IgD-negative memory B cell (primary cell): Measurements from ENCODE around the gene UPF2. TPM values are rescaled to one million over a fixed set of nuclear protein-coding genes. Genes with fewer than 3 reads are reported as not detected.

Source experiments
- H3K27ac Mint-ChIP-seq, 3 donors: one replicate each; pipeline ENCODE4 v1.8.0; 2020 to 2022; ENCODE audit warnings: mild to moderate bottlenecking in 3 of 3, mixed read lengths in 3 of 3, moderate library complexity in 1 of 3
- H3K27me3 Mint-ChIP-seq: one replicate; pipeline ENCODE4 v1.8.0; 2021; ENCODE audit warnings: mixed read lengths
- H3K36me3 Mint-ChIP-seq: one replicate; pipeline ENCODE4 v1.8.0; 2020; ENCODE audit warnings: mild to moderate bottlenecking, mixed read lengths
- H3K4me1 Mint-ChIP-seq, 3 donors: one replicate each; pipeline ENCODE4 v1.8.0; 2020 to 2022; ENCODE audit warnings: mixed read lengths in 3 of 3, mild to moderate bottlenecking in 1 of 3
- H3K4me3 Mint-ChIP-seq, 4 donors: one replicate each; pipeline ENCODE4 v1.8.0; 2020 to 2022; ENCODE audit warnings: mild to moderate bottlenecking in 4 of 4, mixed read lengths in 4 of 4, moderate library complexity in 3 of 4
- H3K9me3 Mint-ChIP-seq, 3 donors: one replicate each; pipeline ENCODE4 v1.8.0; 2020 to 2021; ENCODE audit warnings: mixed read lengths in 3 of 3, mild to moderate bottlenecking in 1 of 3
- polyA plus RNA-seq: library from polyadenylated mRNA; unstranded; fragments of 300-500 nt; fragmentation: Illumina TruSeq; gene quantifications from one replicate; pipeline ENCODE4 v1.2.3, GENCODE V29; 2021

Gene UPF2
- polyA plus RNA-seq, 1 donor from 2014 or later, result 32.2 TPM

- Mint-ChIP-seq H3K36me3 (no peaks in the 10 kb centered on the region), H3K9me3 (no peaks in the 10 kb centered on the region), H3K4me3 (no peak overlapping the region), H3K27me3 (no peaks in the 10 kb centered on the region), H3K27ac (peak overlapping the region in 1 of 3 donors; percentile 62), H3K4me1 (peaks cover 18 to 22% (median 20%) of the 10 kb centered on the region in 3 donors)
These were observed 14.1 kb upstream of the UPF2 start for GRCh38 chr10:12056748-12057147.

DNA sequence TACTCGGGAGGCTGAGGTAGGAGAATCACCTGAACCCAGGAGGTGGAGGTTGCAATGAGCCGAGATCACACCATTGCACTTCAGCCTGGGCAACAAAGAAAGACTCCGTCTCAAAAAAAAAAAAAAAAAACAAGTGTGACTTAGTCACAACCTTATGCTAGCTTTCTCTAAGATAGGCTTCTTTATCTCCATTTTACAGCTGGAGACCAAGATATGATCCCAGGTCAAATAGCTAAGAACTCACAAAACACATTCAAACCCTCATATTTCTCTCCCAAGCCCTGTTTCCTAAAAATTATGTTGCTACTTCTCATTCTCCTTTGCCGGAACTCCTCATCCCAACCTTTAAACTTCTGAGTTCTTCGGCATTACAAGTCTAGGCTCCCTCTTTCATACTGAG is 13.1 kb upstream of the UPF2 start:
- Mint-ChIP-seq H3K27ac (no peak overlapping the region), H3K36me3 (no peaks in the 10 kb centered on the region), H3K4me1 (peaks cover 27 to 29% (median 27%) of the 10 kb centered on the region in 3 donors), H3K9me3 (no peaks in the 10 kb centered on the region), H3K4me3 (no peak overlapping the region), H3K27me3 (no peaks in the 10 kb centered on the region)

DNA sequence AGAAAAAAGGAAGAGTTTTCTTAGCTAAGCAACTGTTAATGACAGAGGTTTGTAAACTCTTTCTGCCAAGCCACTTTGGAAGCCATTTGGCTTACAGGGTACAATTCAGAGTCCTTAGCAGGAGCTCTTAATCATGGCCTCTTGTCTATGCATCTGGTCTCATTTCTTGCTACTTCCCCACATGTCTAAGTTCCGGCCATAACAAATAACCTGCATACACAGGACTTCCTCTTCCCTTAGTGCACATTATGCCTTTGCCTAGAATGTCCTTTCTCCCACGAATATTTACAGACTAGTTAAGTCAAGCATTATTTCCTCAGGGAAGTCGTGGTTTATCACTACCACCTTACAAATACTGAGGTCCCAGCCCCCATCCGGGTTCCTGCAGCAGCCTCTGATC is 8.6 kb upstream of the UPF2 start:
- Mint-ChIP-seq H3K9me3 (no peaks in the 10 kb centered on the region), H3K4me1 (peaks cover 39 to 42% (median 40%) of the 10 kb centered on the region in 3 donors), H3K27ac (peak overlapping the region; percentile 11 to 94 (median 74)), H3K27me3 (no peaks in the 10 kb centered on the region), H3K36me3 (peaks cover 7% of the 10 kb centered on the region), H3K4me3 (peak overlapping the region in 3 of 4 donors; percentile 30 to 92 (median 40))

GRCh38 chr10:12050528-12050927 is 7.9 kb upstream of the UPF2 start:
- H3K27me3 Mint-ChIP-seq, result no peaks in the 10 kb centered on the region
- no peaks in the 10 kb centered on the region for H3K9me3 Mint-ChIP-seq
- H3K36me3 Mint-ChIP-seq, result peaks cover 7% of the 10 kb centered on the region
- H3K4me3 Mint-ChIP-seq, result no peak overlapping the region
- H3K27ac Mint-ChIP-seq, result peak overlapping the region in 2 of 3 donors; percentile 59 to 74
- H3K4me1 Mint-ChIP-seq, result peaks cover 40 to 42% (median 40%) of the 10 kb centered on the region in 3 donors

DNA sequence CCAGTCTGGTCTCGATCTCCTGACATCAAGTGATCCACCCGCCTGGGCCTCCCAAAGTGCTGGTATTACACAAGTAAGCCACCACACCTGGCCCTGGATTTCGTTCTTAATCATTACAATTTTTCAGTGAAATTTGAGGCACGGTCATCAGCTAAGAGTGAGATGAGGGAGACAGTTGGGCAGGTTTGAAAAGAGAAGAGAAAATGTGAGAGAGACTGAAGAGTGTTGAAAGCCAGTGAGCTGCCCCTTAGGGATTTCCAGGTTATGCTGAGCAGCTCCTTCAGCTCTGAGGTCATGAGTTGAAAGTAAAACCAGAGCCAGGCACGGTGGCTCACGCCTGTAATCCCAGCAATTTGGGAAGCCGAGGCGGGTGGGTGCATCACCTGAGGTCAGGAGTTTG is 5.9 kb upstream of the UPF2 start:
- Mint-ChIP-seq H3K4me1 (peaks cover 34 to 43% (median 42%) of the 10 kb centered on the region in 3 donors), H3K27ac (peak overlapping the region in 1 of 3 donors; percentile 83), H3K36me3 (peaks cover 7% of the 10 kb centered on the region), H3K27me3 (no peaks in the 10 kb centered on the region), H3K4me3 (peak overlapping the region in 1 of 4 donors; percentile 63), H3K9me3 (no peaks in the 10 kb centered on the region)

- Mint-ChIP-seq H3K36me3 (peaks cover 7% of the 10 kb centered on the region), H3K27ac (peak overlapping the region in 1 of 3 donors; percentile 61), H3K4me3 (peak overlapping the region in 2 of 4 donors; percentile 68), H3K4me1 (peaks cover 22 to 40% (median 38%) of the 10 kb centered on the region in 3 donors), H3K27me3 (no peaks in the 10 kb centered on the region), H3K9me3 (no peaks in the 10 kb centered on the region)
These were observed 3.0 kb upstream of the UPF2 start for GRCh38 chr10:12045596-12045995.

- H3K9me3 Mint-ChIP-seq, result no peaks in the 10 kb centered on the region
- H3K4me1 Mint-ChIP-seq, result peaks cover 30 to 38% (median 37%) of the 10 kb centered on the region in 3 donors
- peaks cover 5% of the 10 kb centered on the region for H3K36me3 Mint-ChIP-seq
- H3K27ac Mint-ChIP-seq, result peak overlapping the region; percentile 99 to 100 (median 100)
- H3K27me3 Mint-ChIP-seq, result no peaks in the 10 kb centered on the region
- peak overlapping the region; percentile 93 to 98 (median 96) for H3K4me3 Mint-ChIP-seq
These were observed 206 bp downstream of the UPF2 start for GRCh38 chr10:12042409-12042796.

DNA sequence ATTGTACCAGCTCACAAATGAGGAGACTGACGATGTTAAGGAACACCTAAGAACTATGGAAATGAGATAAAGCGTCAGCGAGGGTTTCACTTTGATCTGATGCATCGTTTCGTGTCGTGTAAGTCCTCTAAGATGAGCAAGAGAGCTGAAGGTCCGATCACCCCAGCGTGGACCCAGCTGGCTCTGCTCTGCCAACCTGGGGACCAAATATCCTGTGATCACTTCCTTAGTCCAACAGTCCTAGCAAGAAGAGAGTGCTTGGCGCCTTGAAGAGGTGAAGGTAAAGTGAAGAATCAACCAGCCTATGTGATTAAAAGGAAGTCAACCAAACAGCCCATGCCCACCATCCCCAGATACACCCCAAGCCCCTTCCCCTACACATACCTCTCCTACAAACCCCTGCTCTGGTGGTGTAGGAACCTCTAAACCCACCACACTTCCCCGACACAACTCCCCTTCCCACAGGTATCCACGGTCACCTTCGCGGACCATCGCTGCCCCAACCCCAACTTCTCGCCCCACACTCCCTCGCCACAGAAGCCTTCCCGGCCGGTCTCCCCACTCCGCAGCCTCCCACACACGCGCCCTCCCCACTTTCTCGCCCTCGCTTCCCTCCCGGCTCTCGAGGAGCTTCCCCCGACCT is 722 bp downstream of the UPF2 start:
- H3K9me3 Mint-ChIP-seq, result no peaks in the 10 kb centered on the region
- peak overlapping the region; percentile 99 to 100 (median 100) for H3K27ac Mint-ChIP-seq
- H3K36me3 Mint-ChIP-seq, result peaks cover 4% of the 10 kb centered on the region
- peaks cover 29 to 37% (median 35%) of the 10 kb centered on the region in 3 donors for H3K4me1 Mint-ChIP-seq
- peak overlapping the region; percentile 93 to 98 (median 96) for H3K4me3 Mint-ChIP-seq
- H3K27me3 Mint-ChIP-seq, result no peaks in the 10 kb centered on the region

- Mint-ChIP-seq H3K36me3 (peaks cover 8% of the 10 kb centered on the region), H3K27me3 (no peaks in the 10 kb centered on the region), H3K4me3 (no peak overlapping the region), H3K4me1 (peaks cover 16 to 32% (median 26%) of the 10 kb centered on the region in 3 donors), H3K27ac (peak overlapping the region in 2 of 3 donors; percentile 51 to 73), H3K9me3 (no peaks in the 10 kb centered on the region)
These were observed 6.4 kb downstream of the UPF2 start for GRCh38 chr10:12036073-12036655.

DNA sequence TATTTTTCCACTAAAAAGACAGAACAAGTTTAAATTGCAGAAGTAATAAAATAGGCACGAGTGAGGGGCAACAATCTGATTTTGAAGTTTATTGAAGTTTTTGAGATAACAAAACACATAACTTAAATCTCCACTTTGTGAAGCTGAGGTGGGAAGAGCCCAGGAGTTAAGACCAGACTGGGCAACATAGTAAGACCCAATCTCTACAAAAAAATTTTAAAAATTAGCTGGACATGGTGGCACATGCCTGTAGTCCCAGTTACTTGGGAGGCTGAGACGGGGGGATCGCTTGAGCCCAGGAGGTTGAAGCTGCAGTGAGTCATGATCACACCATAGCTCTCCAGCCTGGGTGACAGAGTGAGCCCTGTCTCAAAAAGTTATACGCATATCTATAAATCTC is 11.2 kb downstream of the UPF2 start:
- Mint-ChIP-seq H3K9me3 (no peaks in the 10 kb centered on the region), H3K27ac (no peak overlapping the region), H3K4me1 (peaks cover 18 to 25% (median 25%) of the 10 kb centered on the region in 3 donors), H3K27me3 (no peaks in the 10 kb centered on the region), H3K36me3 (peaks cover 12% of the 10 kb centered on the region), H3K4me3 (no peak overlapping the region)

GRCh38 chr10:12027539-12027938 is 15.1 kb downstream of the UPF2 start:
- Mint-ChIP-seq H3K4me1 (peaks cover 17 to 29% (median 28%) of the 10 kb centered on the region in 3 donors), H3K9me3 (no peaks in the 10 kb centered on the region), H3K27ac (peak overlapping the region in 1 of 3 donors; percentile 87), H3K27me3 (no peaks in the 10 kb centered on the region), H3K36me3 (peaks cover 11% of the 10 kb centered on the region), H3K4me3 (peak overlapping the region in 1 of 4 donors; percentile 30)

- H3K36me3 Mint-ChIP-seq, result peaks cover 10% of the 10 kb centered on the region
- no peak overlapping the region for H3K4me3 Mint-ChIP-seq
- no peaks in the 10 kb centered on the region for H3K9me3 Mint-ChIP-seq
- no peaks in the 10 kb centered on the region for H3K27me3 Mint-ChIP-seq
- no peak overlapping the region for H3K27ac Mint-ChIP-seq
- H3K4me1 Mint-ChIP-seq, result peaks cover 22 to 35% (median 33%) of the 10 kb centered on the region in 3 donors
These were observed 17.0 kb downstream of the UPF2 start for GRCh38 chr10:12025591-12025990.

DNA sequence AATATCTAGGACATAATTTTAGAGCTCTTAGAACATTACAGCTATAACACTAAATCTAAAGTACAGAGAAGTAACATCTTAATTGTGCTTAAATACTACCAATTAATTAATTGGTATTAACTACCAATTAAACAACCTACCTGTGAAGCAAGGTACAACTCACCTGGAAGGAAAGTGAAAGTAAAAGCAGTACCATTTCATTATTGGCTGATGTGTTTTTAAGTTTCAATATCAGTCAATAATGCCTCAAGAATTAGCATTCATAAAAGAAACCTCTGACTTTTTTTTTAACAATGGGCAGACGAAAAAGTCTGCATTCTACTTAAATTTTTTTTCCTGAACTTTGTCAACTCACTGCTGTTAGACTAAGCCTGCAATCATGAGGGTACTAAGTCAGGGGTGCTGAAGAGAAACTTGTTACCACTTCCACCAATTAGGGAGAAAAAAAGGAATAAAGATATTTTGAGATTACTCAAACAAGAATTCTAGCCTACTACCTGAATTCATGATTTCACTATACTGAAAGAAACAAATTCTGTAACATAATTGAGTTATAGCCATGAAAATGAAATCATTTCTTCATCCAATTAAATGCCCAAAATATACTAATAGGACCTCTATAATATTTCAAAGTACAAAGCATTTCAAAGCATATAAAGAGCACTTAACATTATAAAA is 19.9 kb downstream of the UPF2 start:
- Mint-ChIP-seq H3K27ac (peak overlapping the region; percentile 33 to 68 (median 53)), H3K27me3 (no peaks in the 10 kb centered on the region), H3K36me3 (peaks cover 10% of the 10 kb centered on the region), H3K4me3 (peak overlapping the region; percentile 11 to 65 (median 48)), H3K4me1 (peaks cover 19 to 30% (median 28%) of the 10 kb centered on the region in 3 donors), H3K9me3 (no peaks in the 10 kb centered on the region)

- Mint-ChIP-seq H3K27ac (peak overlapping the region in 2 of 3 donors; percentile 7 to 30), H3K27me3 (no peaks in the 10 kb centered on the region), H3K9me3 (no peaks in the 10 kb centered on the region), H3K36me3 (peaks cover 11% of the 10 kb centered on the region), H3K4me1 (peaks cover 11 to 26% (median 25%) of the 10 kb centered on the region in 3 donors), H3K4me3 (peak overlapping the region in 2 of 4 donors; percentile 3 to 19)
These were observed 22.0 kb downstream of the UPF2 start for GRCh38 chr10:12020574-12020973.

DNA sequence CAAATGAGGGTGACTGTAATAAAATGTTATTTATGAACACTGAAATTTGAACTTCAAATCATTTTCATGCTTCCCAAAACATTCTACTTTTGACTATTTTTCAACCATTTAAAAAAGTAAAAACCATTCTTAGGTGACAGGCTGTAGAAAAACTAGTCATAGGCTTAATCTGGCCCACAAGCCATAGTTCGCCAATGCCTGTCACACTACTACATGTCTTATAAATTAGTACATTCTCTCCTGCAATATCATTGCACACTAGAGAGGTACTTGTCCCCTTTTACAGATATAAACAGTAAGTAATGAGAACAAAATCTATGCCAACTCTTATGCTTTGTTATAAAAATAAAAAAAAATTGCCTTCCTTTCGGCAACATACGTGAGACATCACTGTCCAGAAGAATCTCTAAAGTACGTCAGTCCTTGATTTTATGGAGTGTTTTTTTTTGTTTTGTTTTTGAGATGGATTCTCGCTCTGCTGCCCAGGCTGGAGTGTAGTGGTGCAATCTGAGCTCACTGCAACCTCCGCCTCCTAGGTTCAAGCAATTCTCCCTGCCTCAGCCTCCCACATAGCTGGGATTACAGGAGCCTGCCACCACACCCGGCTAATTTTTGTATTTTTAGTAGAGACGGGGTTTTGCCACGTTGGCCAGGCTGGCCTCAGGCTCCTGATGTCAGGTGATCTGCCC is 23.2 kb downstream of the UPF2 start:
- peaks cover 12 to 30% (median 25%) of the 10 kb centered on the region in 3 donors for H3K4me1 Mint-ChIP-seq
- H3K27me3 Mint-ChIP-seq, result no peaks in the 10 kb centered on the region
- H3K36me3 Mint-ChIP-seq, result peaks cover 11% of the 10 kb centered on the region
- H3K4me3 Mint-ChIP-seq, result no peak overlapping the region
- no peak overlapping the region for H3K27ac Mint-ChIP-seq
- no peaks in the 10 kb centered on the region for H3K9me3 Mint-ChIP-seq
